ENCODE data around the gene SYT13. TPM values are rescaled to one million over a fixed set of nuclear protein-coding genes. Genes with fewer than 3 reads are reported as not detected.

The SYT13 gene
- total RNA-seq, 2 donors from 2014 or later, result 0.09 TPM; not detected in 1

DNA sequence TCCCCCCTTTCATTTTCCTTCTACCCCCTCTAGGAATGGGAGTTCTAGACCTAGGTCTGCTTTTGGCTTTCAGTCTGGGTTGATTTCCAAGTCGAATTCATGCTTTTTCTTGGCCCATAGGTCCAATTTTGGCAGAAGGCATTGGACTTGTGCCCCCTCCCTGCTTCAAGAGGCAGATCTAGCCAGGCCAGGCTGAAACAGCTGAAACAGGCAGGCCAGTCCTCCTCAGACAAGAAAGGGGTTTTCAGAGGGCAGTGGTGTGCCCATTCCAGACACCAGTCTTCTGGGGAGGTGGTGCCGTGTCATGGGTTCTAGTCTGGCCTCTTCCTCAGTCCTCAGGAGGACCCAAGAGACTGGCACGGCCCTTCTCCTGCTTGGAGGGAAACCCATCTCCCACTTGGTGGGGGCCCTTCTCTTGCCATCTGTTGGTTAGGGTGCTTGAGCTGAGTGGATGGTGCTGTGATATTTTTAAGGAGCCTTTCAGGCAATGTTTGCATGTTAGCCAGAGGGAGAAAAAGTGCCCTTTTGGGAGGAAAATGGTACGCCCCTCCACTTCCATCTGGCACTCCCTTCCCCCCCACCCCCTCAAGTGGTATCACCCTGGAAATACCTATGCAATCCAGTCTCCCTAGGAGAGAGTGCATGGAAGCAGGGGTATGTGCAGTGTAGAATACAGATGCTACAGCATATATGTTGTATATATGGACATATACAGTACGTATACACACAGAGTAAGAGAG is 53.6 kb downstream of the SYT13 start:
- intact Hi-C loops (cut with DNase I), result loop anchor here in 1 of 2 donors (5.0 kb wide), 1 partner anchor 120 kb away; no protein-coding TSS in a partner anchor
- peak; percentile 36 for DNase-seq (ENCODE audit: low spot score)

DNA sequence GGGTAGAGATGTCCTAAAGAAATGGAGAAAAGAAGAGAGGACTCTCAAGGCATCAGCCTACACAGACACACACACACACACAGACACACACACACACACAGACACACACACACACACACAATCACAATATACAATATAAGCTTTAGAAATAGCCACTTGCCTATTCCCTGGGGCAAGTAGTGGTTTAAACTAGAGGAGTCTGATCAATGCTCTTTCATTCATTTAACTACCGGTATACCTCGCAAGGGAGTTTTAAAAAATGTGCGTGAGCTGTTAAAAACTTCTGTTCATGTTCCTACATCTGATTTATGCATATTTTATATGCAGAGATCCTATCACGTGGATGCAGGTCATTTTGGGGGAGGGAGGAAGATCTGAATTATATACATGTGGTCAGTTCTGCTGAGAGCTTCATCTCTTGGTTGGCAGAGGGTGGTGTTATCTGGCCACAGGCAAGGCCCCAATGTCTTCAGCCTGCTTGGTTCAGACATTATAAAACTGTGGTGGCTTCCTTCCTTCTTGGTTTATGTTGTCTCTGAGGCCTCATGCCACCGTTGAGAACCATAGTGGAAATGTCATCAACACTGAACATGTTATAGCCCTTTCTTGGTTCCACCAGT is 56.6 kb downstream of the SYT13 start:
- intact Hi-C loops (cut with DNase I), result loop anchor here in 1 of 2 donors (5.0 kb wide), 1 partner anchor 117 kb away; no protein-coding TSS in a partner anchor

DNA sequence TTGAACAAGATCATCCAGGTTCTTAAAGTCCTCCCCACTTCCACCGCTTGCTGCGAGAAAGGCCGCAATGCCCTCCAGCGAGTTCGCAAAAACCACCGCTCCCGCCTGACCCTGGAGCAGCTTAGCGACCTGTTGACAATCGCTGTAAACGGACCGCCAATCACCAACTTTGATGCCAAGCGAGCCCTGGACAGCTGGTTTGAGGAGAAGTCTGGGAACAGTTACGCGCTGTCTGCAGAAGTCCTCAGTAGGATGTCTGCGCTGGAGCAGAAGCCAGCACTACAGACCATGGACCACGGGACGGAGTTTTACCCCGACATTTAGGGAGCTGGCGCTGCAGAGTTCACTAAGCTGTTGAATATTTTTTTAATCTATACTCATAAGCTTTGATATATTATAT is 58.3 kb downstream of the SYT13 start:
- intact Hi-C loops (cut with DNase I), result no loop called here
- no peak for DNase-seq (ENCODE audit: low spot score)

More for the DNA sequence above, 56.6 kb downstream of the SYT13 start:
- no peak for DNase-seq (ENCODE audit: low spot score)

DNA sequence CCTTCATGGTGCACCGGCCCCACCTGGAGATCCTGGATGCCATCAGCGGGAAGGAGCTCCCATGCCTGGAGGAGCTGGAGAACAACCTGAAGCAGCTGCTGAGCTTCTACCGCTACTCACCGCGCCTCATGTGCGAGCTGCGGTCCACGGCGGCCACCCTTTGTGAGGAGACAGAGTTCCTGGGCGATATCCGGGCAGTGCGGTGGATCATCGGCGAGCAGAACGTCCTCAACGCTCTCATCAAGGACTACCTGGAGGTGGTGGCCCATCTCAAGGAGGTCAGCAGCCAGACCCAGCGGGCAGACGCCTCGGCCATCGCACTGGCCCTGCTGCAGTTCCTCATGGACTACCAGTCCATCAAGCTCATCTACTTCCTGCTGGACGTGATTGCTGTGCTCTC is 59.2 kb downstream of the SYT13 start:
- intact Hi-C loops (cut with DNase I), result no loop called here
- DNase-seq (ENCODE audit: low spot score), result no peak

DNA sequence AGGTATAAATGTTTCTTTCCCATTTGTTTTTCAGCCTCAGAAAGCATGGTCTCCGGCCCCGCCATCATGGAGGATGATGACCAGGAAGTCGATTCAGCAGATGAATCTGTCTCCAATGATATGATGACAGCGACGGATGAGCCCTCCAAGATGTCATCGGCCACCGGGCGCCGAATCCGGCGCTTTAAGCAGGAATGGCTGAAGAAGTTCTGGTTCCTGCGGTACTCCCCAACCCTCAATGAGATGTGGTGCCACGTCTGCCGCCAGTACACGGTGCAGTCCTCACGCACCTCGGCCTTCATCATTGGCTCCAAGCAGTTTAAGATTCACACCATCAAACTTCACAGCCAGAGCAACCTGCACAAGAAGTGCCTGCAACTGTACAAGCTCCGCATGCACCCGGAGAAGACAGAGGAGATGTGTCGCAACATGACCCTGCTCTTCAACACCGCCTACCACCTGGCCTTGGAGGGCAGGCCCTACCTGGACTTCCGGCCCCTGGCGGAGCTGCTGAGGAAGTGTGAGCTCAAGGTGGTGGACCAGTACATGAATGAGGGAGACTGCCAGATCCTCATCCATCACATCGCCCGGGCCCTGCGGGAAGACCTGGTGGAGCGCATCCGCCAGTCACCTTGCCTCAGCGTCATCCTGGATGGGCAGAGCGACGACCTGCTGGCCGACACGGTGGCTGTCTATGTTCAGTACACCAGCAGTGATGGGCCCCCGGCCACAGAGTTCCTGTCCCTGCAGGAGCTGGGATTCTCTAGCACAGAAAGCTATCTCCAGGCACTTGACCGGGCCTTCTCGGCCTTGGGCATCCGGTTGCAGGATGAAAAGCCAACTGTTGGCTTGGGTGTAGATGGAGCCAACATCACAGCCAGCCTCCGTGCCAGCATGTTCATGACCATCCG is 59.9 kb downstream of the SYT13 start:
- DNase-seq (ENCODE audit: low spot score), result no peak
- intact Hi-C loops (cut with DNase I), result no loop called here

DNA sequence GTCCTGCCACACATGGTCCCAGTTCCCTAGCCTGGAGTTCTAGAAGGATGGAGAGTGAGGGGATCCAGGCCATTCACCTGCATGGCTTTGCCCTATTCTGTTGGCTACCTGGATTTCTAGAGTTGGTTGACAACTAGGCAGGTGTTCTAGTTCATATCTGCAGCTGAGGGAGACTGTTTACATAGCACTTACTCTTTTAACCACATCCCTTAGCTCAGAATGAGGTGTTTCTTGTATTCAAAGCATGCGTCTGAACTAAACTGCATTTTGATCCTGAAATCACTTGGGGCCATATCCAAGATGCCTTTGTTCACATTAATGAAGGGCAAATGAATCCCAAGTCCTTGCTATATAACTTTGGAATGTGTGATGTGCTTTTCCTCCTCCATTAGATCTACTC is 60.9 kb downstream of the SYT13 start:
- intact Hi-C loops (cut with DNase I), result no loop called here
- no peak for DNase-seq (ENCODE audit: low spot score)

DNA sequence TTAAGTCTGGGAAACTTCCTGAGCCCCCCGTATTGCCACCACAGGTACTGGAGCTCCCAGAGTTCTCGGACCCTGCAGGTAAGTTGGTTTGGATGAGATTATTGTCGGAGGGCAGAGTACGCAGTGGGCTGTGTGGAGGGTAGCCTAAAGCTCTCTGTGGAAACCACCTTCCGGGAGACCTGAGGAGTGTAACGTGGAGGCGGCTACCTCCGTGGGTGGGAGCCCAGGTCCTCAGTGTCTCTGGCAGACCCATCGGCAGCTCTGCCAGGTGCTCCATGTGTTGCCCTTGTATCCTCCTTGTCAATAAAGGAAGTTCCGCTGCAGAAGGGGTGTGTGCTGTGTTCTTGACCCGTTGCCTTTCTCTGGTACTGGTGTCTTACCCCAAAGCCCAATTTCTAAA is 61.4 kb downstream of the SYT13 start:
- intact Hi-C loops (cut with DNase I), result no loop called here
- DNase-seq (ENCODE audit: low spot score), result no peak

DNA sequence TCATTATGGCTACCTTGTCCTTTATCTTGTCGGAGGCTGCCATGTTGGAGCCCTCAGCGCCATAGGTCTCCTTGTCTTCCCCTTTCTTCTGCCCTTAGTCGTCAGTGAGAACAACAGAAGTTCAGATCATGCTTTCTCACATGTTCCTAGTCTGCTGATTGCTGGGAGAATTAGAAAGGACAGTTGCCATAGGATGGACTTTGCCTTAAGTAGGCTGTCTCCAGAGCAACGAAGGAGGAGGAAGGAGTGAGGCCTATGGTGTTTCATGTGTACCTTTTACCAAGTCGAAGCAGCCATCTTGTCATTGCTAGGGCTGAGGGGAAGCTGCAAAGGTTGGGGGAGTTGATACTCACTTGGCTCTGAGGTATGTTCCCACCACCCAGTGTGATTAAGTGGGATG is 62.6 kb downstream of the SYT13 start:
- intact Hi-C loops (cut with DNase I), result no loop called here
- peak; percentile 11 for DNase-seq (ENCODE audit: low spot score)

DNA sequence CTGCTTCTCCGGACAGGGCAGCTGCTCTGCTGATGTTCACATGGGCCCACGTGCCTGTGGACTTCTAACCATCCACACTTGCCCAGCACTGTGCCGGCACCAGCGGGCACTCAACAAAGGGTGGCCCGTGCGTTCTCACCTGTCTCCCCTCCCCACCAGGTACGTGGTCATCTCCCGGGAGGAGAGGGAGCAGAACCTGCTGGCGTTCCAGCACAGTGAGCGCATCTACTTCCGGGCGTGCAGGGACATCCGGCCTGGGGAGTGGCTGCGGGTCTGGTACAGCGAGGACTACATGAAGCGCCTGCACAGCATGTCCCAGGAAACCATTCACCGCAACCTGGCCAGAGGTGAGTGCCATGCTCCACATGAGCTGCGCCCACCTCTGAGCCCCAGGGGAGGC is 66.7 kb downstream of the SYT13 start:
- DNase-seq (ENCODE audit: low spot score), result peak; percentile 35
- intact Hi-C loops (cut with DNase I), result loop anchor here in 1 of 2 donors (10.0 kb wide), 1 partner anchor 105 kb away; no protein-coding TSS in a partner anchor

DNA sequence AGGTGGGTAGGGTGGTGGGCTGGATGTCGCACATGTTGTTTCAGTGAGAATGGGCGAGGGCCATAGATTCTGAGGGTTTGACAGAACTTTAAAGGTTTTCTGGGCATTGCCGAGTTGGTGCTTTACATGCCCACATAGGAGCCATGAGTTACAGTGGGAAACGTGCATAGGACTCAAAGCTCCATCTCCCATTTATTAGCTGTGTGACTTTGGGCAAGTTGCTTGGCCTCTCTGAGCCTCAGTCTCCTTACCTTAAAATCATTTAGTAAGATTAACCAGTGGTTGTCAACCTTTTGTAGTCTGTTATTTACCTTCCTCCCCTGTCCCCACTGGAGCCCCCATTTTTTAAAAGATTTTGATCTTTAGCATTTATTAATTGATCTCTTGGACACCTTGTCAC is 67.4 kb downstream of the SYT13 start:
- intact Hi-C loops (cut with DNase I), result loop anchor here in 1 of 2 donors (10.0 kb wide), 1 partner anchor 104 kb away; no protein-coding TSS in a partner anchor
- DNase-seq (ENCODE audit: low spot score), result no peak

DNA sequence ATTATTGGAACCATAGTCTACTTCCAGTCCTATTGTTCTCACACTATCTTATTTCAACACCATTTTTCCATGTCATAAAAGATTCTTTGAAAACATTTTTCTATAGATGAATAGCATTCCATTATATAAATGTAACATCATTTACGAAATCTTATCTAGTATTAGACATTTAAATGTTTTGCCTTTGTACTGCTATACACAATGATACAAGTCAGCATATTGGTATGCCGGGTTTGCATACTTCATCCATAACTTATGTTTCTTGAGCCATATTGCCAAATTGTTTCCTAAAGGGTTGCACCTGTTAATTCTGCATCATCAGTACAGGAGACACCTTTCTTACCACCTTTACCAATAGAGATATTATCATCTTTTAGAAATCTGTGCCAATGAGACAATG is 68.2 kb downstream of the SYT13 start:
- intact Hi-C loops (cut with DNase I), result loop anchor here in 1 of 2 donors (10.0 kb wide), 1 partner anchor 103 kb away; no protein-coding TSS in a partner anchor
- DNase-seq (ENCODE audit: low spot score), result no peak

DNA sequence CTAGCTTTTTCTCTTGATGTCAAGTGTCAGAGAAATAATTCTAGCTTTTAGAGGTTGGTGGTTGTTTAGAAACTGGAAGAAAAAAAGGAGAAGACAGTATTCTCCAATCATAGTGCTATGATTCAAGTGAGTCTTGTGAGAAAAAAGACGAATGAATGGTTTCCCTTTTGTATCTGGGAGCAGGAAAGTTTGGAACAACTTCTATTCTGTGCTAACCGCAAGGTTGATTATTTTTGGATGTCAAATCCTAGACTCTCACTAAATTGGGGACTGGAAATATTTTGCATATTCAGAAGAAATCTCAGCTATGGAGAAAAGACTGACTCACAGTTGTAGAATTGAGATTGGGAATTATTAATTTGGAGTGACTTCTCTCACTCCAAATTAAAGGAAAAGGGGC is 69.2 kb downstream of the SYT13 start:
- intact Hi-C loops (cut with DNase I), result loop anchor here in 1 of 2 donors (10.0 kb wide), 1 partner anchor 102 kb away; no protein-coding TSS in a partner anchor
- DNase-seq (ENCODE audit: low spot score), result no peak

DNA sequence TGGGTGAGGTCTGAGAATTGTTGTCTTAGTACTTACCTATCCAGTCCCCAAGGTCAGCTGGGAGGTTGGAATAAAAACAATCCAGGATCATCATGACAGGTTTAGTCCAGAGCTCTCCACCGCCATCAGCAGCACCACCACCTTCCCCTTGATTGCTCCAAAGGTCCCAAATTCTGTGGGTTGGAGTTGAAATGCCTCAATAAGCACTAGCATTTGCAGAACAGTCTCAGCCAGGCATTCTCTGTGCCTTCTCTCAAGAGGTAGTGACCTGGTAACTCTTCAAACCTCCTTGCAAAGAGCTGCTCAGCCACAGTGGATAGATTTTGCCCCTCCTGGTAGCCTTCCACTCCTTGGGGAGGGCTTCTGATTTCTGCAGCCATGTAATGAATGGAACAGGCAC is 70.1 kb downstream of the SYT13 start:
- intact Hi-C loops (cut with DNase I), result loop anchor here in 1 of 2 donors (10.0 kb wide), 1 partner anchor 101 kb away; no protein-coding TSS in a partner anchor
- DNase-seq (ENCODE audit: low spot score), result peak; percentile 15

DNA sequence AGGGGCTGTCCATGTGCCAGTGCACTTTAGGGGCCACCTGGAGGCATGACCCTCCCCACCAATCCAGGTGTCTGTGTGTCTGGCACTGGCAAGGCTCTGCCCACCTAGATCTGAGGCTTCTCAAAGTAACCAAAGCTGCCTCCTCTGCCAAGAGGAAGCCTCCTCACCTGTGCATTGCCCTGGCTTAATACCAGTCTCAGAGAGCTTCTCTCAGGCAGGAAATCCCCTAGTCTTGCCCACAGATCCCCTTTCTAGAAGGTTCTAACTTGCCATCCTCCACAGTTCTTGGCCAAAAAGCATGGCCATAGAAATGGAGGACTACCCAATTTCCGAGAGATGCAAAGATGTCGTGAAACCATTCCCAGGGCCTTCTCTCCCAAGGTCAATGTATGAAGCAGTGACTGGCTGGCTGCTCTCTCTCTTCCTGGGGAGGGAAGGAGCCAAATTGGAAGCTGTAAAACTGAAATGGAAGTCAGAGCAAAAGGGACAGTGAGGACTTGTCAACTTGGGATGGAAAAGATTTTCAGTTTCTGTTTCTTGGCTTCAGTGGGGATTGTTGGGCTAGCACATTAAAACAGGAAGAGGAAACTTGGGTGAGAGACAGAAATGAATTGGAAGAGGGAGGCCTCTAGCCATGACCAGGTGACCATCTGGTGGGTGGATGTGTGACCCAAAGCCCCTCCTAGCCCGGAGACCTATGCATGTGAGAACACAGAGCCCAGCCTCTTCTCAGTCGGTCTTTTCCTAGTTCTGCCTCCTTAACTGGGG is 70.9 kb downstream of the SYT13 start:
- peak; percentile 30 for DNase-seq (ENCODE audit: low spot score)

DNA sequence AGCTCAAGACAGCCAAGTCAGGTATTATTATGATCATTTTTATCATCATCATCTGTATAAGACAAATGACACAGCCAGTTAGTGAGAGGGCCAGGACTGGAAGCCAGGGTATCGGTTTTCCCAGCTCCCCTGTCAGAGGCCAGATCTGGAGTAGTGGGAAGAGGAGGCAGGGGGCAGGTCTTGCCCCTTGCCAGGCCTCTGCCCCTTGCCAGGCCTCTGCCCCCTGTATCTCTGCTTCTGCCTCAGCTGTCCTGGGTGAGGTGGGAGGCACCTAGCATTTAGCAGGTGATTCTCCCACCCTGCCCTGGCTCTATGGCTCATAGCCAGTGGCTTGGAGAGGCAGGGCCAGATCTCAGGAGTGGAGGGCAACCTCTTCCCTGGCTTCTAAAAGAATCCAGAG is 72.4 kb downstream of the SYT13 start:
- intact Hi-C loops (cut with DNase I), result loop anchor here in 1 of 2 donors (1.0 to 10.0 kb wide), 2 partner anchors 46 to 99 kb away; no protein-coding TSS in a partner anchor
- peak; percentile 30 for DNase-seq (ENCODE audit: low spot score)

More for the DNA sequence above, 70.9 kb downstream of the SYT13 start:
- intact Hi-C loops (cut with DNase I), result loop anchor here in 1 of 2 donors (10.0 kb wide), 1 partner anchor 100 kb away; no protein-coding TSS in a partner anchor

DNA sequence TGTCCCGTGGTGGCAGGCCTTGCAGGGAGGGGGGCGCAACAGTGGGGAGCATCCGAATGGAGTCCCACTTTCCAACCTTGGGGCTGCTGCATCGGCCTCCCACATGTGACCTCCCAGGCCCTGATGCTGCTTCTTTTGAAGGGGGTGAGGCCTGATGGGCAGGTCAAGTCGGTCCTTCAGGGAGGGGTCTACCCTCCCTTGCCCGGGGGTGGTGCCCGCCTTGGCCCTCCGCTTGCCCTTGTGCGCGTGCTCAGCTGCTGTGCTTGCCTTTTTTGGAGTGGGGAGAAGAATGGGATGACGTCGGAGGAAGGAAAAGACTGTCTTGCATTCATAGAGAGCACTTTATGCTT is 72.8 kb downstream of the SYT13 start:
- intact Hi-C loops (cut with DNase I), result loop anchor here in 1 of 2 donors (1.0 to 10.0 kb wide), 2 partner anchors 46 to 98 kb away; no protein-coding TSS in a partner anchor
- peak; percentile 64 for DNase-seq (ENCODE audit: low spot score)

DNA sequence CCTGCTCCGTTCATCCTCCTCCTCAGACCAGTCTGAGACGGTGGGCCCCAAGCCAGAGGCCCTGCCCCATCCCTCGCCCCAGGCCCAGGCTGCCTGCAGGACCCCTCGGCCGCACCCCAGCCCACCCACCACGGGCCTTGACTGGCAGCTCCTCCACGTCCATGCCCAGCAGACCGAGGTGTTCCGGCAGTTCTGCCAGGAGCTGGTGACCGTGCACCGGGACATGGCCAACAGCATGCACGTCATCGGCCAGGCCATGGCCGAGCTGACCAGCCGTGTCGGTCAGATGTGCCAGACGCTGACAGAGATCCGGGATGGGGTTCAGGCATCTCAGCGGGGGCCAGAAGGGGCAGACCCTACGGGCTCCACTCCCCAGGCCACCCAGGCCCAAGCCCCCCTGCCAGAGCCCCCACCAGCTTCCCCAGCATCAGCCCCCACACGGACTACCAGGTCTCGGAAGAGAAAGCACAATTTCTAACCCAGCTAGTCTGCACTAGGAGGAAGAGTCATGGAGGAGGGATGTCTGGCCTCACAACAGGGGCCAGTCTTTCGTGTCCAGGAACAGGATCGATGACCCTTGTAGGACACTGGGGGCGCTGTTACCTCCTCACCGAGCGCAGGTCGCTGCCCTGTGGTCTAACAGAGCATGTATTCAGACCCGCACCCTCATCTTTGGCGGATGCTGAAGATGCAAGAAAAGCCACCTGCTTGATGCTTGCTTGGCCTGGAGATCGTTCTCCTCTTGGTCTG is 73.4 kb downstream of the SYT13 start:
- DNase-seq (ENCODE audit: low spot score), result peak; percentile 74
- intact Hi-C loops (cut with DNase I), result loop anchor here in 1 of 2 donors (1.0 to 10.0 kb wide), 2 partner anchors 47 to 98 kb away; no protein-coding TSS in a partner anchor

DNA sequence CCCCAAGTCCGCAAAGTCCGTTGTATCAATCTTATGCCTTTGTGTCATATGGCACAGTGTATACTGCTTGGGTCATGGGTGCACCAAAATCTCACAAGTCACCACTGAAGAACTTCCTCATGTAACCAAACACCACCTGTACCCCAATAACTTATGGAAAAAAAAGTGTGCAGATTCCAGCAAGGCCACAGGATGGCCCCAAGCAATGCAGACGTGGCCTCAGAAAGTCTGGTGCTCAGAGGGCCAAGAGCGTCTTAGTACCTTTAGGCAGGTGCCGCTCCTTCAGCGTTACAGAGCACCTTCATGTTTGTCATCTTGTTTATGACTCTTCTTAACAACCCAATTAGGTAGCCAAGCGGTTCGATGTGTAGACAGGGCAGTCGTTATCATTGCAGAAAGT is 74.4 kb downstream of the SYT13 start:
- intact Hi-C loops (cut with DNase I), result loop anchor here in 1 of 2 donors (10.0 kb wide), 1 partner anchor 97 kb away; no protein-coding TSS in a partner anchor
- no peak for DNase-seq (ENCODE audit: low spot score)
